ENCODE results near the gene PNPLA5. TPM values are rescaled to one million over a fixed set of nuclear protein-coding genes. Genes with fewer than 3 reads are reported as not detected.

Gene PNPLA5
- total RNA-seq, 1 experiment from 2014 or later: 5.5 TPM

DNA sequence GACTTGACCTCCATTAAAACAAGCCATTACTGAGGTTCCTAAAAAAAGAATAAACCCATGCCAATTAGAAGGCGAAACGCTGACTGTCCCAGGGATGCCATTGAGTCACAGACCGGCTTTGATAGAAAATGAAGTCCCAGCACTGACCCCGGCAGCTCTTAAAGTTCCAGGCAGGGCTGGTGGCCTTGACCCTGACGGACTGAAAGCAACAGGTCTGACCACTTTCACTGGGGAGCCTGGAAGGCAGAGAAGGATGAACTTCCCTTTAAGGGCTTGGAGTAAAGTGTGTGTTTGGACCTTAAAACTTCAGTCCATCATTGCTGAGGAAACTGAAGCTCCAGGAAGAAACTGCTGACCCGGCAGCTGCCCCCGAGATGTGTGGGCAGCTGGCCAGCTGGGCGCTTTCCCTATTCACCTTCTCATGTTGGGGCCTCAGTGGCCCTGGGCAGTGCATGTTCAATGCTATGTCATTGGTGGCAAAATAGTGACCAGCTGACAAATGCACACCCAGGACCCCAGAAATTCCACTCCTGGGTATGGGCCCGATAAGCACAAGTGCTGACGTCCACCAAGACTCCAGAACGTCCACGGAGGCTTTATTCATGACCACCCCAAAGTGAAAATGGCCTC lies 60.8 kb downstream of the PNPLA5 start:
- Histone ChIP-seq H2BK12ac (ENCODE audit: insufficient read length, low read depth, low read length) (no peak overlapping the region), H3K79me2 (ENCODE audit: insufficient read depth, low read length) (no peaks in the 10 kb centered on the region; the same call in 1 of the 2 replicates), H2BK15ac (ENCODE audit: low read depth, low read length) (no peak overlapping the region), H2BK120ac (ENCODE audit: low read depth, low read length, poor library complexity, severe bottlenecking) (no peak overlapping the region), H3K18ac (ENCODE audit: insufficient read length, low read depth, low read length) (no peak overlapping the region), H3K4ac (ENCODE audit: low read depth, low read length) (no peak overlapping the region), H3T11ph (ENCODE audit: low read length) (no peak overlapping the region), H3K4me1 (ENCODE audit: insufficient read depth, low read length) (no peaks in the 10 kb centered on the region), H3K9me3 (ENCODE audit: control insufficient read depth, low read depth, low read length) (no peaks in the 10 kb centered on the region), H3K4me2 (ENCODE audit: insufficient read depth, insufficient read length, low read length) (no peak overlapping the region), H2BK5ac (ENCODE audit: insufficient read length, low read length) (no peak overlapping the region), H2AFZ (ENCODE audit: low read length) (no peak overlapping the region), H3K27ac (ENCODE audit: insufficient read length, low read depth, low read length) (no peak overlapping the region), H4K20me1 (ENCODE audit: control insufficient read depth, insufficient read depth, insufficient read length) (no peaks in the 10 kb centered on the region), H3K23me2 (ENCODE audit: insufficient read length, low read depth, low read length, poor library complexity, severe bottlenecking) (no peaks in the 10 kb centered on the region), H2BK20ac (ENCODE audit: low read depth, low read length, poor library complexity, severe bottlenecking) (no peak overlapping the region), H3K79me1 (ENCODE audit: insufficient read depth, low read depth, low read length, poor library complexity, severe bottlenecking) (no peaks in the 10 kb centered on the region), H3K56ac (ENCODE audit: insufficient read length, low read depth, low read length) (no peak overlapping the region), H3K9ac (ENCODE audit: extremely low read depth, insufficient read length, low read length) (no peak overlapping the region), H3K27me3 (ENCODE audit: insufficient read depth, low read length) (no peaks in the 10 kb centered on the region), H3K14ac (ENCODE audit: insufficient read depth, low read length) (no peak overlapping the region), H4K91ac (ENCODE audit: insufficient read length, low read depth, low read length) (no peak overlapping the region), H3K23ac (ENCODE audit: insufficient read length, low read depth, low read length) (no peak overlapping the region), H4K8ac (replicated peaks; ENCODE audit: insufficient read length, low read depth, low read length) (no peak overlapping the region), H4K5ac (ENCODE audit: insufficient read length, low read depth, low read length) (no peak overlapping the region), H2AK5ac (ENCODE audit: insufficient read length, low read length) (no peak overlapping the region)
- Mint-ChIP-seq H3K27ac (no peak overlapping the region; a peak in 1 of 7 replicates), H3K36me3 (ENCODE audit: insufficient read depth in 1 of 3, low read depth in 3 of 3) (peaks cover 10 to 45% (median 32%) of the 10 kb centered on the region in 3 experiments; a peak in 6 of 7 replicates), H3K4me3 (no peak overlapping the region), H3K27me3 (ENCODE audit: low read depth) (no peaks in the 10 kb centered on the region), H3K9me3 (no peaks in the 10 kb centered on the region), H3K4me1 (peaks cover 17 to 22% of the 10 kb centered on the region in 2 experiments)
- TF ChIP-seq, protein P1, sequence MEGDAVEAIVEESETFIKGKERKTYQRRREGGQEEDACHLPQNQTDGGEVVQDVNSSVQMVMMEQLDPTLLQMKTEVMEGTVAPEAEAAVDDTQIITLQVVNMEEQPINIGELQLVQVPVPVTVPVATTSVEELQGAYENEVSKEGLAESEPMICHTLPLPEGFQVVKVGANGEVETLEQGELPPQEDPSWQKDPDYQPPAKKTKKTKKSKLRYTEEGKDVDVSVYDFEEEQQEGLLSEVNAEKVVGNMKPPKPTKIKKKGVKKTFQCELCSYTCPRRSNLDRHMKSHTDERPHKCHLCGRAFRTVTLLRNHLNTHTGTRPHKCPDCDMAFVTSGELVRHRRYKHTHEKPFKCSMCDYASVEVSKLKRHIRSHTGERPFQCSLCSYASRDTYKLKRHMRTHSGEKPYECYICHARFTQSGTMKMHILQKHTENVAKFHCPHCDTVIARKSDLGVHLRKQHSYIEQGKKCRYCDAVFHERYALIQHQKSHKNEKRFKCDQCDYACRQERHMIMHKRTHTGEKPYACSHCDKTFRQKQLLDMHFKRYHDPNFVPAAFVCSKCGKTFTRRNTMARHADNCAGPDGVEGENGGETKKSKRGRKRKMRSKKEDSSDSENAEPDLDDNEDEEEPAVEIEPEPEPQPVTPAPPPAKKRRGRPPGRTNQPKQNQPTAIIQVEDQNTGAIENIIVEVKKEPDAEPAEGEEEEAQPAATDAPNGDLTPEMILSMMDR (conservative IDR thresholded peaks at IDR 0.05): no peak
- no CpG with 5 or more reads among the region's 12 CpGs for WGBS (ENCODE audit: extremely low coverage, insufficient read length, low lambda C conversion rate)
- DNase-seq: no peak

All from H9 (cell line).